22Rv1 (cell line): ENCODE measurements around the gene EXOC1L.

ENCODE experiments used
- H3K27ac ChIP-seq: fragments of 450-650 bp; 2 replicates; pipeline ENCODE4 v1.5.1; 2017
- ZFX ChIP-seq: fragments of 450-650 bp; IDR thresholded peaks from 2 replicates; pipeline ENCODE4 v1.6.1; 2017; ENCODE audit warnings: antibody characterized with exemption, borderline replicate concordance
- TF ChIP-seq, protein P1 (sequence below): fragments of 450-650 bp; IDR thresholded peaks from 2 replicates; pipeline ENCODE4 v1.5.1; 2017; ENCODE audit warnings: mild to moderate bottlenecking

EXOC1L gene, protein sequence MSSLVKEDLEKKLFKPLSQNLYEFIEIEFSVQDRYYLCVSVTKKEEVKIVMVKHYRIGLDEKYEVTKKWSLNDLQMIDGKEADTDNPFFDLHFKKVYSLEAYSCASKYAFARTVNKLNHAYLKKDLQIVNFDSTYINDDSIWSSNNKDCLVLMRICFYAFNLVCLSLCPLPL

DNA sequence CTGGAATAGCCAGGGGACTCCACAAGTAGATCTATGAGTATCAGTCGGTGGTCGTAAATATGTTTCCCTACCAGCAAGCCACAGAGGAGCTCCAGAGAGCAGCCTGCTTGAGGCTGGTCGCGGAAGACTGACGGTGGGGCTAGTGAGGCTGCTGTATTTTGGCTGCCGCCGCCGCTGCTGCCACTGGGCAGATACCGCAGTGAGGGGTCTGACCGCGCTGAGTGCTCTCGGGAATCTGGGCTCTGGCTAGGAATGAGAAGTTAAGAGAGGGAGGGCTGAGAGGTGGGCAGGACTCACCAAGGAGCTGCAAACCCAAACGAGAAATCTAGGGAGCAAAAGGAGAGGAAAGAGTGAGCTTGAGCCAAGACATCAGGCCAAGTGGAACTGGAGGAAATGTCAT lies at the start of gene EXOC1L:
EXOC1L (plus strand) TSS at position 157 of the 400 bp plus-strand sequence; CDS start at position 394, 237 bp downstream.
- no peak within 1 kb of the TSS for H3K27ac ChIP-seq
- TF ChIP-seq, protein P1, sequence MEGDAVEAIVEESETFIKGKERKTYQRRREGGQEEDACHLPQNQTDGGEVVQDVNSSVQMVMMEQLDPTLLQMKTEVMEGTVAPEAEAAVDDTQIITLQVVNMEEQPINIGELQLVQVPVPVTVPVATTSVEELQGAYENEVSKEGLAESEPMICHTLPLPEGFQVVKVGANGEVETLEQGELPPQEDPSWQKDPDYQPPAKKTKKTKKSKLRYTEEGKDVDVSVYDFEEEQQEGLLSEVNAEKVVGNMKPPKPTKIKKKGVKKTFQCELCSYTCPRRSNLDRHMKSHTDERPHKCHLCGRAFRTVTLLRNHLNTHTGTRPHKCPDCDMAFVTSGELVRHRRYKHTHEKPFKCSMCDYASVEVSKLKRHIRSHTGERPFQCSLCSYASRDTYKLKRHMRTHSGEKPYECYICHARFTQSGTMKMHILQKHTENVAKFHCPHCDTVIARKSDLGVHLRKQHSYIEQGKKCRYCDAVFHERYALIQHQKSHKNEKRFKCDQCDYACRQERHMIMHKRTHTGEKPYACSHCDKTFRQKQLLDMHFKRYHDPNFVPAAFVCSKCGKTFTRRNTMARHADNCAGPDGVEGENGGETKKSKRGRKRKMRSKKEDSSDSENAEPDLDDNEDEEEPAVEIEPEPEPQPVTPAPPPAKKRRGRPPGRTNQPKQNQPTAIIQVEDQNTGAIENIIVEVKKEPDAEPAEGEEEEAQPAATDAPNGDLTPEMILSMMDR = no peak
- TF ChIP-seq ZFX = no peak

DNA sequence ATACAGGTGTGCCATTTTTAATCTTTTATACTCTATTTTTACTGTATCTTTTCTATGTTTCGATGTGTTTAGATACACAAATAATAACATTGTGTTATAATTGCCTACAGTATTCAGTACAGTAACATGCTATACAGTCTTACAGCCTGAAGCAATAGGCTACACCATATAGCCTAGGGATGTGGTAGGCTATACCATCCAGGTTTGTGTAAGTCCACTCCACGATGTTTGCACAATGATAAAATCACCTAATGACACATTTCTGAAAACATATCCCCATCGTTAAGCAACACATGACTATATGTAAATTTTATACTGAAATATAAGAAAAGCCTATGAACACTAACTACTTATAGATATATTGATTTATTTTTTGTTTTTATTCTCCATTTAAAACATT lies 48.9 kb upstream of the EXOC1L start:
- H3K27ac ChIP-seq = no peak overlapping the region
- no peak for TF ChIP-seq ZFX
- TF ChIP-seq, protein P1 = no peak

DNA sequence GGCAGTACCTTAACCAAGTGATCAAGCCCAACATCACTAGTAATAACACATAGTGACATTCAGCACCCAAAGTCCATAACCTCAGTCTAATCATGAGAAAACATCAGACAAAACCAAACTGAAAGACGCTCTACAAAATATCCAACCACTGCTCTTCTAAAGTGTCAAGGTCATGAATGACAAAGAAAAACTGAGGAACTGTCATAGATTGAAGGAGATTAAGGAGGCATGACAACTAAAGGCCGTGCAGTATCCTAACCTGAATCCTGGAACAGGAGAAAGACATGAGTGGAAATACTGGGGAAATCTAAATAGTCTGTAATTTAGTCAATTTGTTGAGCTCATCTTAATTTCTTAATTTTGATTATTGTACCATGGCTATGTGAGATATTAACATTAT lies 38.2 kb upstream of the EXOC1L start:
- no peak overlapping the region for H3K27ac ChIP-seq
- TF ChIP-seq ZFX = no peak
- TF ChIP-seq, protein P1 = no peak

DNA sequence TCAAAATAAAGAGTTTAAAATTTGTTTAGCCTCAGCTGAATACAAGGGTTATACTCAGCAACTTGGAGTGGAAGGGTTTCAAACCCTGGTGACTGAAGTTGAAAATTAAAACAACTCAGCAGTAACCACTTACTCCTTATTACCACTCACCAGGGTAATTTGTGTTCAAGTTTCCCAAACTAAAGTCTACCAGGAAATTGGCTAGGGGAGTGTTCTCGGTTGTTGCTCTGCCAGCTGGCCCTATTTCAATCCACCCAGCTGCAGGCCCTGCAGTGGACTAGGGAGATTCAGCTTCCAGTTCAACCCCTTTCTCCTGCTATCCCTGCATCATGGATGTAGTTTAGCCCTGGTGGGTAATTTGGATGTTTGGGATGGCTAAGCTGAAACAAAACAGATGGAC lies 37.8 kb upstream of the EXOC1L start:
- TF ChIP-seq, protein P1 = no peak
- TF ChIP-seq ZFX = no peak
- no peak overlapping the region for H3K27ac ChIP-seq

DNA sequence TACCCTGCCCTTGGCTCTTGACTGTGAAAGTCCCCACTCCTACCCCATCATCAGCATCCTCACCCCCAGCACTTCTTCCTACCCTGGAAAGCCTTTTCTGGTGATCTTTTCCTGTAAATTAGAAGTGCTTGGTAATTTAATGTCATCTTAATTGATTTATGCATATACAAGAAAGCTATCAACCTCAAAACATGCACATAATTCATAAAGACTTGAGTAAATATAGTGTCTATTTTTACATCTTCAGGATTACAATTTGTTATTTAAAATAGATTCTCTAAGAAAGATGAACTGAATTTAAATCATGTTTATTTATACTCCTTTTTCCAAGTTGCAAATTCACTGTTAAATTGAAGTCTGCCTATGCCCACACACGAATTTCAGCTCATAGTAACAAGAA lies 36.0 kb upstream of the EXOC1L start:
- no peak for TF ChIP-seq ZFX
- TF ChIP-seq, protein P1 = no peak
- no peak overlapping the region for H3K27ac ChIP-seq

DNA sequence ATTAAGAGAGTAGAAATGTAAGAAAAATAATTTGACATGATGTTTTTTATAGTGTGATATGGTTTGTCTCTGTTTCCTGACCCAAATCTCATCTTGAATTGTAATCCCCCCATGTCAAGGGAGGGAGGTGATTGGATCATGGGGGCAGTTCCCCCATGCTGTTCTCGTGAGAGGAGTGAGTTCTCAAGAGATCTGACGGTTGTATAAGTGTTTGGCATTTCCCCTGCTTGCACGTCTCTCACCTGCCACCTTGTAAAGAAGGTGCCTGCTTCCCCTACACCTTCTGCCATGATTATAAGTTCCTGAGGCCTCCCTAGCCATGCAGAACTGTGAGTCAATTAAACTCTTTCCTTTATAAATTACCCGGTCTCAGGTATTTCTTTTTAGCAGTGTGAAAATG lies 34.8 kb upstream of the EXOC1L start:
- TF ChIP-seq, protein P1 = no peak
- TF ChIP-seq ZFX = no peak
- no peak overlapping the region for H3K27ac ChIP-seq

DNA sequence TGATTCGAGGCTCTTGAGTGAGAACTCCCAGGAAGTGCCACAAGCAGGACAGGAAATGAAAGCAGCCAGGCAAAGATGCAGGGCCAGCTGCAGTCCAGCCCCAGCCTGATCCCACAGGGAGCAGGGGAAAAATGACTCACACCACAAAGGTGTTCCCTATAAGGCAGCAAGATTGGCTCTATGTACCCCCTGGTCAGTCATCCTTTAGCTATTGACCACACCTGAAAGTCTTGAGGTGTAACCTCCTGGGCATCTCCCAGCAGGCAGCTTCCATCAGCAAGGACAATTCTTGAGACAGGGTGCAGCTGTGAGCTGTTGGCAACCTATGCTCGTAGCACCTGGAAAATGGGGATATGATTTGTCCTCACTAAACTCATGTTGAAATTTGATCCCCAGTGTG lies 27.9 kb upstream of the EXOC1L start:
- H3K27ac ChIP-seq = no peak overlapping the region
- TF ChIP-seq, protein P1 = no peak
- TF ChIP-seq ZFX = no peak
